ENCODE results near the gene ZNF277. TPM values are rescaled to one million over a fixed set of nuclear protein-coding genes. Genes with fewer than 3 reads are reported as not detected.

Gene ZNF277
- total and polyA plus RNA-seq, 10 of the 15 experiments (the other 5 are each of a cell fraction or from before 2014, with no cell fraction given) = 10.6 to 33.9 (median 22.0) TPM

- no peaks in the 10 kb centered on the region for H3K27me3 ChIP-seq (replicated peaks in 1 of 2; ENCODE audit: control insufficient read depth in 2 of 2, insufficient read depth in 2 of 2, low read length in 1 of 2)
- ATAC-seq (no peak), FAIRE-seq (no peak), DNase-seq (ENCODE audit: low read depth, low spot score) (no peak)
- no TSS peak for BruUV-seq (replicated peaks)
- RAD21 ChIA-PET (ENCODE audit: unreplicated experiment) = no interaction called here
- 7% methylated on average over 2 of the region's 2 CpGs for WGBS (ENCODE audit: insufficient coverage, insufficient replicate concordance, low lambda C conversion rate, missing lambda C conversion rate)
- CTCF ChIA-PET = interaction anchor here (1.1 kb wide), 1 partner anchor 10 kb away, joined by 3 read pairs; no protein-coding TSS in a partner anchor
- H3K27ac ChIP-seq (ENCODE audit: control insufficient read depth, insufficient read depth) = no peak overlapping the region
- TF ChIP-seq JUNB (IDR thresholded peaks at IDR 0.05) (no peak), KLF5 (IDR thresholded peaks at IDR 0.05; ENCODE audit: partially characterized antibody) (no peak), MTA3 (IDR thresholded peaks at IDR 0.05; ENCODE audit: borderline replicate concordance, low read length) (no peak), SREBF1 (IDR thresholded peaks at IDR 0.05; ENCODE audit: low read length) (no peak), ETV6 (conservative IDR thresholded peaks at IDR 0.05 in 1 of 2, IDR thresholded peaks at IDR 0.05 in 1 of 2; ENCODE audit: borderline replicate concordance in 1 of 2, low read depth in 1 of 2) (no peak), DPF2 (IDR thresholded peaks at IDR 0.05) (no peak), ATF7 (IDR thresholded peaks at IDR 0.05; ENCODE audit: low read depth) (no peak), BCL3 (IDR thresholded peaks at IDR 0.05; ENCODE audit: borderline replicate concordance, insufficient read depth, low read depth, low read length, poor library complexity, severe bottlenecking) (no peak)
- H3K4me2 ChIP-seq (ENCODE audit: control insufficient read depth, insufficient read depth) = no peak overlapping the region
- SMC1A ChIA-PET (ENCODE audit: uncharacterized antibody, unreplicated experiment) = no interaction called here
- no peaks in the 10 kb centered on the region for H3K9me3 ChIP-seq (replicated peaks; ENCODE audit: control insufficient read depth, insufficient read depth, low read length)
- H4K20me1 ChIP-seq (ENCODE audit: control insufficient read depth, insufficient read depth) = no peaks in the 10 kb centered on the region
- no peaks in the 10 kb centered on the region for H3K36me3 ChIP-seq (ENCODE audit: control insufficient read depth in 2 of 2, insufficient read depth in 2 of 2, low read length in 1 of 2)
- in situ Hi-C loops (cut with MboI) (no loop called here), intact Hi-C loops (cut with micrococcal nuclease; ENCODE audit: unreplicated experiment) (no loop called here)
- no peak overlapping the region for H3K4me3 ChIP-seq
- H3K79me2 ChIP-seq (ENCODE audit: control insufficient read depth, insufficient read depth, low read length) = no peaks in the 10 kb centered on the region
- POLR2A ChIA-PET = no interaction called here
- no peaks in the 10 kb centered on the region for H3K4me1 ChIP-seq (ENCODE audit: control insufficient read depth, insufficient read depth, low read length)
- H3K9ac ChIP-seq (ENCODE audit: control insufficient read depth, insufficient read depth, low read length) = no peak overlapping the region
- H2AFZ ChIP-seq (ENCODE audit: control insufficient read depth, low read depth, low read length) = no peak overlapping the region
Observed at GRCh38 chr7:112370436-112370835, 163.9 kb downstream of the ZNF277 start.
